Measurements from ENCODE around the gene NPAS3.

DNA sequence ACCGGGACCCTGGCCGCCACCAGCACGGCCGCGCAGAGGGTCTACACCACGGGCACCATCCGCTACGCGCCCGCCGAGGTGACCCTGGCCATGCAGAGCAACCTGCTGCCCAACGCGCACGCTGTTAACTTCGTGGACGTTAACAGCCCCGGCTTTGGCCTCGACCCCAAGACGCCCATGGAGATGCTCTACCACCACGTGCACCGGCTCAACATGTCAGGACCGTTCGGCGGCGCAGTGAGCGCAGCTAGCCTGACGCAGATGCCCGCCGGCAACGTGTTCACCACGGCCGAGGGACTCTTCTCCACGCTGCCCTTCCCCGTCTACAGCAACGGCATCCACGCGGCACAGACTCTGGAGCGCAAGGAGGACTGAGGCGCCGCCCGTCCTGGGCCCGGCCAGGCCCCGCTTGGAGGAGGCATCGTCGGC is 862.1 kb downstream of the NPAS3 start:
- TF ChIP-seq SIN3A (conservative IDR thresholded peaks at IDR 0.05 in 1 of 2, IDR thresholded peaks at IDR 0.05 in 1 of 2; ENCODE audit: low read depth in 1 of 2, low read length in 2 of 2) (no peak), JUN (IDR thresholded peaks at IDR 0.05; ENCODE audit: low read depth, low read length) (no peak), TAF1 (IDR thresholded peaks at IDR 0.05; ENCODE audit: low read depth, low read length) (no peak), CTCF (IDR thresholded peaks at IDR 0.05; ENCODE audit: control extremely low read depth in 1 of 3, insufficient read depth in 1 of 3, low read depth in 1 of 3, low read length in 3 of 3) (no peak), NRF1 (IDR thresholded peaks at IDR 0.05; ENCODE audit: low read depth, low read length) (no peak), CEBPB (IDR thresholded peaks at IDR 0.05; ENCODE audit: low read depth, low read length) (no peak), SP2 (IDR thresholded peaks at IDR 0.05; ENCODE audit: low read length) (no peak), RBBP5 (IDR thresholded peaks at IDR 0.05; ENCODE audit: borderline replicate concordance, low read depth, low read length) (no peak)

All from H1 (cell line).